Mesendoderm (in vitro differentiated cells): Measurements from ENCODE around the gene PTGES2.
"Not testable (repeated sequence)": the region's sequence is repeated elsewhere in the genome, so short reads cannot be mapped to it uniquely, and the experiment has no call there.

Experiments
- DNase-seq: peaks from one replicate; pipeline ENCODE4 v3.0.0; 2013
- H2AK5ac ChIP-seq: 2 replicates; pipeline ENCODE4 v1.6.1; 2013; ENCODE audit warnings: low read length, inconsistent platforms
- H2BK120ac ChIP-seq: 2 replicates; pipeline ENCODE4 v1.6.1; 2013; ENCODE audit warnings: low read depth, mild to moderate bottlenecking, low read length, moderate library complexity, mixed read lengths
- H2BK15ac ChIP-seq: replicated peaks from 2 replicates; pipeline ENCODE4 v1.6.1; 2013; ENCODE audit warnings: low read depth, mild to moderate bottlenecking, moderate library complexity
- H2BK5ac ChIP-seq: 2 replicates; pipeline ENCODE4 v1.6.1; 2013; ENCODE audit warnings: low read length, inconsistent platforms
- H3K18ac ChIP-seq: 2 replicates; pipeline ENCODE4 v1.6.1; 2013; ENCODE audit warnings: mild to moderate bottlenecking, low read length, mixed read lengths
- H3K23ac ChIP-seq: one replicate; pipeline ENCODE4 v1.6.1; 2013; ENCODE audit warnings: low read length
- H3K27ac ChIP-seq: 2 replicates; pipeline ENCODE4 v1.5.1; 2013; ENCODE audit warnings: low read depth, mild to moderate bottlenecking, inconsistent platforms, low read length, moderate library complexity
- H3K27me3 ChIP-seq: 2 replicates; pipeline ENCODE4 v1.6.1; 2013; ENCODE audit warnings: low read length, control low read depth, mild to moderate bottlenecking, inconsistent platforms; ENCODE audit not compliant: insufficient read depth, poor library complexity
- H3K36me3 ChIP-seq: 2 replicates; pipeline ENCODE4 v1.6.1; 2013; ENCODE audit warnings: low read length, inconsistent platforms; ENCODE audit not compliant: control insufficient read depth, insufficient read depth
- H3K4ac ChIP-seq: one replicate; pipeline ENCODE4 v1.6.1; 2013; ENCODE audit warnings: low read depth, mild to moderate bottlenecking, low read length, moderate library complexity
- H3K4me1 ChIP-seq: 2 replicates; pipeline ENCODE4 v1.6.1; 2013; ENCODE audit warnings: low read depth, low read length, inconsistent platforms; ENCODE audit not compliant: control insufficient read depth
- H3K4me2 ChIP-seq: 2 replicates; pipeline ENCODE4 v1.6.1; 2013; ENCODE audit warnings: low read length
- H3K4me3 ChIP-seq: 2 replicates; pipeline ENCODE4 v1.5.1; 2013; ENCODE audit warnings: mild to moderate bottlenecking, low read length
- H3K56ac ChIP-seq: one replicate; pipeline ENCODE4 v1.6.1; 2013; ENCODE audit warnings: low read length
- H3K79me1 ChIP-seq: 2 replicates; pipeline ENCODE4 v1.6.1; 2013; ENCODE audit warnings: low read length, inconsistent platforms
- H3K79me2 ChIP-seq: 2 replicates; pipeline ENCODE4 v1.6.1; 2013; ENCODE audit warnings: mild to moderate bottlenecking, low read length; ENCODE audit not compliant: control insufficient read depth, insufficient read depth
- H3K9ac ChIP-seq: 2 replicates; pipeline ENCODE4 v1.6.1; 2013; ENCODE audit warnings: low read length, inconsistent platforms
- H4K5ac ChIP-seq: one replicate; pipeline ENCODE4 v1.6.1; 2013; ENCODE audit warnings: low read length
- H4K8ac ChIP-seq: one replicate; pipeline ENCODE4 v1.6.1; 2013; ENCODE audit warnings: low read depth, mild to moderate bottlenecking, control low read depth, low read length, moderate library complexity
- WGBS: extraction: QIAGEN DNeasy Blood & Tissue Kit; methylation state at CpG from one replicate; pipeline ENCODE4 v1.1.7; 2013; ENCODE audit warnings: low lambda C conversion rate, missing lambda C conversion rate; ENCODE audit not compliant: insufficient coverage; ENCODE audit errors: extremely low coverage; 5-methylcytosine and 5-hydroxymethylcytosine counted together

PTGES2 gene

DNA sequence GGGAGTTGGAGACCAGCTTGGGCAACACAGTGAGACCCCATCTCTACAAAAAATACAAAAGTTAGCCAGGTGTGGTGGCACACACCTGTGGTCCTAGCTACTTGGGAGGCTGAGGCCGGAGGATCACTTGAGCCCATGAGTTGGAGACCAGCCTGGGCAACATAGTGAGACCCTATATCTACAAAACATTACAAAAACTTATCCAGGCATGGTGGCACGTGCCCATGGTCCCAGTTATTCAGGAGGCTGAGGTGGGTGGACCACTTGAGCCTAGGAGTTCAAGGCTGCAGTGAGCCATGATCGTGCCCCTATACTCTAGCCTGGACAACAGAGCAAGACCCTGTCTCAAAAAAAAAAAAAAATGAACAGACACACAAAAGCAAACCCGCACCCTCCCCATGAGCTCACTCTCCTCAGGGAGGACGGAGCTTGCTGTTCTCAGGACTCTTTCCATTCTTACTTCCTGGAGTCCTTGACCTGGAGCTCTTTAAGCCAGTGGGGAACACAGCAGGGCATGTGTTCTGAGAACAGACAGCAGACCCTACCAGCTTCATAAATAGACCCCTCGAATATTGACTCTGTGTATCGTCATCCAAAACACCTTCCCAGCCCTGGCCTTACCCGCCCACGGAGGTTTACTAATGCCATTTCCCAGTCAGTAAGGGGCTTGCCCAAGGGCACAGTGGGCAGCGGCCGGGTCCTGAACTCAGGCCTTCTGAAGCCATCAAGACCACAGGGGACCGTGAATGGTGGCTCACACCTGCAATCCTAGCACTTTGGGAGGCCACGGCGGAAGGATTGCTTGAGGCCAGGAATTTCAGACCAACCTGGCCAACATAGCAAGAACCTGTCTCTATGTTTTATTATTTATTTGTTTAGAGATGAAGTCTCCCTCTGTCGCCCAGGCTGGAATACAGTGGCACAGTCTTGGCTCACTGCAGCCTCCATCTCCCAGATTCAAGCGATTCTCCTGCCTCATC, 11.1 kb downstream of the PTGES2 start:
- Histone ChIP-seq H3K4me1 (peaks cover 3% of the 10 kb centered on the region), H3K9ac (no peak overlapping the region), H3K56ac (no peak overlapping the region), H3K4ac (no peak overlapping the region), H3K27ac (no peak overlapping the region), H2BK120ac (no peak overlapping the region), H2AK5ac (no peak overlapping the region), H4K5ac (no peak overlapping the region), H4K8ac (no peak overlapping the region), H3K79me2 (no peaks in the 10 kb centered on the region), H3K27me3 (no peaks in the 10 kb centered on the region), H3K79me1 (no peaks in the 10 kb centered on the region), H3K4me3 (no peak overlapping the region), H2BK5ac (no peak overlapping the region), H3K18ac (no peak overlapping the region), H3K4me2 (no peak overlapping the region), H2BK15ac (no peak overlapping the region), H3K23ac (no peak overlapping the region), H3K36me3 (no peaks in the 10 kb centered on the region)
- no peak for DNase-seq
- no CpG with 5 or more reads among the region's 16 CpGs for WGBS

DNA sequence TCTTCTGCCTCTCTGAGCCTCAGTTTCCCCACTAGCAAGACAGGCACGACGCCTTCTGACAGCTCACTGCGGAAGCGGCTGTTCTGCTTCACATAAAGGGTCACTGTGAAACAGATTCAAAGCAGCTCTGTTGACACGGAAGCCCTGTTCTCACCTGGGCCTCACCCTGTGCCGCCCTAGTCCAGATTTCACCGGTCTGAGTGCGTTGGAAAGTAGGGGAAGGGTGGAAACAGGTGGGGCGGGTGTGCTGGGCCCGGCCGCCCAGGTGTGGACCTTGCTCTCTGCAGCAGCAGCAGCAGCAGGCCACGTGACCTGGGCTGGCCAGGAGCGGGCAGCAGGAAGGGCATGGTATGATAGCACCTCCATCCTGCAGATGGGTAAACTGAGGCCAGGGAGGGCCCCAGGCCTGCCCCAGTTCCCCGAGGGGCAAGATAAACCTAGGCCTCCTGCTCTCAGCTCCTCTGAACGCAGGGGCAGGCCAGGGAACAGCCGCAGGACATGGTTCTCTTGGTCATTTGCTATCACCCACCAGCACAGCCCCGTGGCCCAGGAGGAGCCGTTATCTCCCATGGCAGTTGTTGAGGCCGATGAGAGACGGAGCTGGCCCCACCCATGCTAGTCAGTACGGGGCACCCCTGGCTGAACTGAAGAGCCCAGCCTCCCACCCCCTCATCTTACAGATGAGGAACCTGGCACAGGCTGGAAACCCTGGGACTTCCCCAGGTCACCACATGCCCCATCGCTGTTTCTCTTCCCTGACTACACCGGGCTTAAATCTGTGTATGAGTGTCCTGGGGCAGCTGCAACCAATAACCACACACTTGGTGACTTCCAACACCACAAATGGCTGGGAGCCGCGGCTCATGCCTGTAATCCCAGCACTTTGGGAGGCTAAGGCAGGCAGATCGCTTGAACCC, 12.1 kb downstream of the PTGES2 start:
- Histone ChIP-seq H3K56ac (no peak overlapping the region), H3K4me1 (peaks cover 3% of the 10 kb centered on the region), H3K4me2 (no peak overlapping the region), H3K9ac (no peak overlapping the region), H3K79me1 (no peaks in the 10 kb centered on the region), H3K27ac (no peak overlapping the region), H3K18ac (no peak overlapping the region), H3K4ac (no peak overlapping the region), H3K36me3 (no peaks in the 10 kb centered on the region), H3K79me2 (no peaks in the 10 kb centered on the region), H4K5ac (no peak overlapping the region), H3K4me3 (no peak overlapping the region), H3K23ac (no peak overlapping the region), H3K27me3 (no peaks in the 10 kb centered on the region), H2BK15ac (no peak overlapping the region), H2BK5ac (no peak overlapping the region), H4K8ac (no peak overlapping the region), H2AK5ac (no peak overlapping the region), H2BK120ac (no peak overlapping the region)
- WGBS: no CpG with 5 or more reads among the region's 26 CpGs
- no peak for DNase-seq

DNA sequence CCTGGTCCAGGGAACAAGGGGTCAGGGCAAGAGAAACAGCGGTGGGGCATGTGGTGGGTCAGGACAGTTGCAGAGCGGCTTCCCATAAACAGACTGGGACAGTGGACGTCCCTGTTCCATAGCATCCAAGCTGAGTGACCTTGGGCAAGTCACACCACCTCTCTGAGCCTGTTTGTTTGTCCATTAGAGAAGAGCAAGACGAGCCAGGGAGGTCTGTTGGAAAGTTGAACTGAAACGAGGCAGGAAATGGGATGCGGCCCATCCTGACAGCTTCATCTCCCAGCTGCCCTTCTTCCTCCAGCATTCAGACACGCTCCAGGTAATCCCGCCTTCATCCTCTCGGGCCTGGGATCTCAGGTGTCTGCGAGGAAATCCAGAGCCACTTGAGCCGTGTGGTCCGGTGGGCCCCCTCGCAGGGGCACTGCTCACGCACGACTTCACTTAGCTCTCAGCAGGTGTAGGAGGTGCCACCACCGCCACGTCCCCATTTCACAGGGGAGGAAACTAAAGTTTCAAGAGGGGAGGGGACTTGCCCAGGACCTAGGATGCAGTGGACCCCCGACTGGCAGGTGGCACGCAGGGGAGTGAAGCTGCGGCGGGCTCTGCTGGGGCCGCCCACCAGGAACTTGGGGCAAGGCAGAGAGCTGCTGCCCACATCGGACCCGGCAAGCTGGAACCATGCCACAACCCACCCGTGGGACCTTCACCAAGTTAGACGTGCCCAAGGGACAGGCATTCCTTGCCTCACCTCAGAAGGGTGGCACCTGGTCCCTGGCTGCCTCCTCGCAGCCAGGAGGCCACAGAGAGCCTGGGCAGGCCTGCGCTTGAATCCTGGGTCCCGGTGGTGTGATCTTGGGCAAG, 13.0 kb downstream of the PTGES2 start:
- H3K27ac ChIP-seq: no peak overlapping the region
- DNase-seq: no peak
- H2AK5ac ChIP-seq: no peak overlapping the region
- H3K4me1 ChIP-seq: peaks cover 3% of the 10 kb centered on the region
- H3K56ac ChIP-seq: no peak overlapping the region
- H3K79me1 ChIP-seq: no peaks in the 10 kb centered on the region
- H3K4me3 ChIP-seq: no peak overlapping the region
- no peak overlapping the region for H3K23ac ChIP-seq
- H4K5ac ChIP-seq: no peak overlapping the region
- no peak overlapping the region for H3K4ac ChIP-seq
- no peak overlapping the region for H2BK5ac ChIP-seq
- H4K8ac ChIP-seq: no peak overlapping the region
- WGBS: no CpG with 5 or more reads among the region's 29 CpGs
- no peak overlapping the region for H2BK120ac ChIP-seq
- no peak overlapping the region for H3K4me2 ChIP-seq
- no peaks in the 10 kb centered on the region for H3K79me2 ChIP-seq
- no peak overlapping the region for H2BK15ac ChIP-seq
- no peaks in the 10 kb centered on the region for H3K36me3 ChIP-seq
- H3K18ac ChIP-seq: no peak overlapping the region
- no peak overlapping the region for H3K9ac ChIP-seq
- no peaks in the 10 kb centered on the region for H3K27me3 ChIP-seq

DNA sequence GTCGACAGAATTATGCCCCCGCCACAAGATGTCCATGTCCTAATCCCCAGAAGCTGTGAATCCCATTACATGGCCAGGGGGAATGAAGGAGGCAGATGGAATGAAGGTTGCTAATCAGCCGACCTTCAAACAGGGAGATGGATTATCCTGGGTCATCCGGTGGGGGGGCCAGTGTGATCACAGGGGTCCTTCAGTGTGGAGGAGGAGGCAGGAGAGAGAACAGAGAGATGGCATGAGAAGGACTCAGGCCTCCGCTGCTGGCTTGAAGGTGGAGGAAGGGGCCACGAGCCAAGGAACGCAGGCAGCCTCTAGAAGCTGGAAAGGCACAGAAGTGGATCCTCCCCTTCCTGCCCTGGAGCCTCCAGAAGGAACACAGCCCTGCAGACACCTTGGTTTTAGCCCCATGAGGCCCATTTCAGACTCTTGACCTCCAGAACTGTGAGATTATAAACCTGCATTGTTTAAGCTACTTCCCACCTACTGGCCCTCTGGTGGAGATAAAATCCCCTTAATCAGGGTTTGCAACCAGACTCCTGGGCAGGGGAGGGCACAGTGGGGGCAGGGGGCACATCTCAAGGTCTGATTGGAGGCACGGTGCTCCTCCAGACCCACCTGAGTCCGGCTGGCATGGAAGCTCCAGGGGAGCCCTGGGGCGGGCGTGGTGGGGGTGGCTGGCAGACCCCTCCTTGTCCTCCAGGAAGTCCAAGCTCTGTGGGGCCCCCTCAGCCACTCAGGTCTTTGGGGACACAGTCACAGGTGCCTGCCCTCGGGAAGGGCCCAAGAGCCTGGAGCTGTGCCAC, 13.8 kb downstream of the PTGES2 start:
- no CpG with 5 or more reads among the region's 12 CpGs for WGBS
- no peak overlapping the region for H4K5ac ChIP-seq
- no peak overlapping the region for H3K4me2 ChIP-seq
- H3K4ac ChIP-seq: no peak overlapping the region
- no peak for DNase-seq
- H3K79me2 ChIP-seq: no peaks in the 10 kb centered on the region
- peaks cover 3% of the 10 kb centered on the region for H3K4me1 ChIP-seq
- no peaks in the 10 kb centered on the region for H3K79me1 ChIP-seq
- H3K4me3 ChIP-seq: no peak overlapping the region
- H3K18ac ChIP-seq: no peak overlapping the region
- H2BK15ac ChIP-seq: no peak overlapping the region
- no peaks in the 10 kb centered on the region for H3K27me3 ChIP-seq
- H3K27ac ChIP-seq: no peak overlapping the region
- no peak overlapping the region for H3K9ac ChIP-seq
- H3K56ac ChIP-seq: no peak overlapping the region
- H2BK5ac ChIP-seq: no peak overlapping the region
- H4K8ac ChIP-seq: no peak overlapping the region
- H2BK120ac ChIP-seq: no peak overlapping the region
- H3K23ac ChIP-seq: no peak overlapping the region
- no peak overlapping the region for H2AK5ac ChIP-seq
- H3K36me3 ChIP-seq: no peaks in the 10 kb centered on the region

DNA sequence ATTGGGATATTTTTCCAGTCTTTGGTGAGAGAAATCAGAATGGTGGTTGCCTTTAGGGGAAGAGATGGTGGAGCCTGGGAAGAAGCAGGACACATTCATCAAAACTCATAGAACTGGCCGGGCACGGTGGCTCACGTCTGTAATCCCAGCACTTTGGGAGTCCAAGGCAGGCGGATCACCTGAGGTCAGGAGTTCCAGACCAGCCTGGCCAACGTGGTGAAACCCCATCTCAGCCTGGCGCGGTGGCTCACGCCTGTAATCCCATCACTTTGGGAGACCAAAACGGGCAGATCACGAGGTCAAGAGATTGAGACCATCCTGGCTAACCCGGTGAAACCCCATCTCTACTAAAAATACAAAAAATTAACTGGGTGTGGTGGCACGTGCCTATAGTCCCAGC, 15.8 kb downstream of the PTGES2 start:
- H3K9ac ChIP-seq, H3K27ac ChIP-seq, H3K18ac ChIP-seq, H2AK5ac ChIP-seq, H3K79me2 ChIP-seq, H3K27me3 ChIP-seq, H2BK120ac ChIP-seq, H3K4me3 ChIP-seq, H4K5ac ChIP-seq, H3K4me1 ChIP-seq, H3K79me1 ChIP-seq, H4K8ac ChIP-seq, DNase-seq, H3K56ac ChIP-seq, H3K4me2 ChIP-seq, H2BK15ac ChIP-seq, H2BK5ac ChIP-seq, H3K4ac ChIP-seq, H3K23ac ChIP-seq, H3K36me3 ChIP-seq: not testable (repeated sequence)
- no CpG with 5 or more reads among the region's 12 CpGs for WGBS
